Endothelial cell of umbilical vein (primary cell): Measurements from ENCODE around the gene ARHGAP22. TPM values are rescaled to one million over a fixed set of nuclear protein-coding genes. Genes with fewer than 3 reads are reported as not detected.

Source experiments
- BruUV-seq: library from RNA; stranded (reverse); fragments of 400-500 nt; replicated peaks from 2 replicates; lab custom pipeline; 2021; lab: Mats Ljungman, UMichigan
- CTCF ChIA-PET: fragments of 300-600, 350-600 bp; sonication (Branson Sonifier 250); formaldehyde crosslinking; loops from one replicate; lab custom pipeline; 2021; ENCODE audit warnings: antibody characterized with exemption, inconsistent platforms; lab: Charles Lee
- POLR2A ChIA-PET: fragments of 300-600, 350-600 bp; sonication (Branson Sonifier 250); formaldehyde crosslinking; loops from one replicate; lab custom pipeline; 2021; ENCODE audit warnings: antibody characterized with exemption, inconsistent platforms; lab: Charles Lee
- DNase-seq: peaks from one replicate; pipeline ENCODE4 v3.0.0-alpha.2; 2011; ENCODE audit warnings: low read depth, low spot score
- FAIRE-seq: peaks from 2 replicates; lab custom pipeline; 2011; peaks lifted over from hg19 to GRCh38; lab: Jason Lieb, UNC
- H2AFZ ChIP-seq: 2 replicates; pipeline ENCODE4 v1.6.0; 2012; ENCODE audit warnings: low read depth, low read length, control low read depth, inconsistent platforms
- H3K27ac ChIP-seq: 2 replicates; pipeline ENCODE4 v1.5.1; 2011; ENCODE audit warnings: low read depth, mild to moderate bottlenecking, control low read depth, low read length, moderate library complexity; ENCODE audit not compliant: insufficient read depth
- H3K27me3 ChIP-seq, 2 experiments: 2 replicates each; pipeline versions ENCODE4 v1.6.0 to v1.6.1; 2011; ENCODE audit warnings: low read length in 2 of 2, mixed read lengths in 1 of 2; ENCODE audit not compliant: control insufficient read depth in 2 of 2, insufficient read depth in 2 of 2
- H3K36me3 ChIP-seq, 2 experiments: 2 replicates in 1 of 2; 3 replicates in 1 of 2; pipeline ENCODE4 v1.5.1; 2011; ENCODE audit warnings: low read length in 2 of 2, mild to moderate bottlenecking in 1 of 2, moderate library complexity in 1 of 2; ENCODE audit not compliant: control insufficient read depth in 2 of 2, insufficient read depth in 2 of 2; ENCODE audit errors: extremely low read depth in 1 of 2
- H3K4me1 ChIP-seq: 3 replicates; pipeline ENCODE4 v1.5.1; 2011; ENCODE audit warnings: mild to moderate bottlenecking, low read length; ENCODE audit not compliant: control insufficient read depth, insufficient read depth; ENCODE audit errors: extremely low read depth
- H3K4me2 ChIP-seq: 2 replicates; pipeline ENCODE4 v1.6.1; 2011; ENCODE audit warnings: low read length, control low read depth, mixed read lengths; ENCODE audit not compliant: insufficient read depth
- H3K4me3 ChIP-seq, 3 experiments: fragments of 200-600 bp in 1 of 3; sonication (generic), shearing (Covaris generic) in 1 of 3; replicated peaks in 1 of 3; 2 replicates each; pipeline ENCODE4 v1.5.1; 2011 to 2016; ENCODE audit warnings: control low read depth in 3 of 3, low read length in 3 of 3, mild to moderate bottlenecking in 2 of 3, inconsistent platforms in 1 of 3, low read depth in 1 of 3, moderate library complexity in 1 of 3; ENCODE audit not compliant: insufficient read depth in 1 of 3
- H3K79me2 ChIP-seq: 2 replicates; pipeline ENCODE4 v1.6.0; 2012; ENCODE audit warnings: low read length, inconsistent platforms; ENCODE audit not compliant: control insufficient read depth, insufficient read depth
- H3K9ac ChIP-seq: replicated peaks from 2 replicates; pipeline ENCODE3; 2011; ENCODE audit warnings: low read length, control low read depth; ENCODE audit not compliant: insufficient read depth; ENCODE audit errors: extremely low read depth
- H3K9me1 ChIP-seq: replicated peaks from 3 replicates; pipeline ENCODE4 v1.6.0; 2011; ENCODE audit warnings: mild to moderate bottlenecking, low read length; ENCODE audit not compliant: control insufficient read depth, insufficient read depth; ENCODE audit errors: extremely low read depth
- H3K9me3 ChIP-seq: replicated peaks from 2 replicates; pipeline ENCODE4 v1.5.1; 2012; ENCODE audit warnings: low read length, inconsistent platforms; ENCODE audit not compliant: control insufficient read depth, insufficient read depth
- H4K20me1 ChIP-seq: replicated peaks from 2 replicates; pipeline ENCODE3; 2011; ENCODE audit warnings: mild to moderate bottlenecking, low read length; ENCODE audit not compliant: control insufficient read depth, insufficient read depth; ENCODE audit errors: extremely low read depth
- EZH2 ChIP-seq: IDR thresholded peaks from 2 replicates; pipeline ENCODE4 v1.6.1; 2012; ENCODE audit warnings: borderline replicate concordance, low read depth, mild to moderate bottlenecking, moderate library complexity, low read length, inconsistent platforms; ENCODE audit not compliant: severe bottlenecking
- POLR2A ChIP-seq: IDR thresholded peaks from 2 replicates; pipeline ENCODE4 v1.6.1; 2012; ENCODE audit warnings: low read depth, mild to moderate bottlenecking, control low read depth, low read length
- dilution Hi-C: fragments of 300-500 bp; cut with MboI; formaldehyde crosslinking; loops from one replicate; pipeline ENCODE4 v1.15.0; 2019; ENCODE audit warnings: low sequenced_read_pairs; ENCODE audit not compliant: extremely low pct_ligation_motif_present
- intact Hi-C: fragments of 100-400 bp; cut with micrococcal nuclease; formaldehyde crosslinking; loops from one replicate; pipeline ENCODE4 v1.10.0; 2022
- polyA plus RNA-seq, 4 experiments: library from polyadenylated mRNA; depleted of rRNA in 3 of 4; stranded (reverse) in 3 of 4; unstranded in 1 of 4; fragments of >200 nt; gene quantifications; 2 replicates each; pipeline versions ENCODE4 v1.2.1 to v1.2.3, GENCODE V29; 2011 to 2012; ENCODE audit warnings: missing spikeins in 1 of 4
- total RNA-seq: library from RNA; stranded (reverse); gene quantifications from 2 replicates; pipeline ENCODE4 v1.2.3, GENCODE V29; 2021
- TF ChIP-seq, protein P1 (sequence below), 2 donors: IDR thresholded peaks; 1 replicate in 1 of 2; 2 replicates in 1 of 2; pipeline ENCODE4 v1.5.1; 2011; ENCODE audit warnings: low read length in 2 of 2, mild to moderate bottlenecking in 2 of 2, moderate library complexity in 2 of 2, control low read depth in 1 of 2, inconsistent platforms in 1 of 2, low read depth in 1 of 2; ENCODE audit not compliant: insufficient read depth in 1 of 2; ENCODE audit errors: extremely low read depth in 1 of 2
- TF ChIP-seq, protein P2 (sequence below): IDR thresholded peaks from 2 replicates; pipeline ENCODE4 v1.6.1; 2011; ENCODE audit not compliant: insufficient read depth, insufficient read length

ARHGAP22 gene
- total and polyA plus RNA-seq, 2 donors (not counting 3 experiments of a cell fraction or from before 2014, with no cell fraction given), result 8.6 to 50.3 TPM

DNA sequence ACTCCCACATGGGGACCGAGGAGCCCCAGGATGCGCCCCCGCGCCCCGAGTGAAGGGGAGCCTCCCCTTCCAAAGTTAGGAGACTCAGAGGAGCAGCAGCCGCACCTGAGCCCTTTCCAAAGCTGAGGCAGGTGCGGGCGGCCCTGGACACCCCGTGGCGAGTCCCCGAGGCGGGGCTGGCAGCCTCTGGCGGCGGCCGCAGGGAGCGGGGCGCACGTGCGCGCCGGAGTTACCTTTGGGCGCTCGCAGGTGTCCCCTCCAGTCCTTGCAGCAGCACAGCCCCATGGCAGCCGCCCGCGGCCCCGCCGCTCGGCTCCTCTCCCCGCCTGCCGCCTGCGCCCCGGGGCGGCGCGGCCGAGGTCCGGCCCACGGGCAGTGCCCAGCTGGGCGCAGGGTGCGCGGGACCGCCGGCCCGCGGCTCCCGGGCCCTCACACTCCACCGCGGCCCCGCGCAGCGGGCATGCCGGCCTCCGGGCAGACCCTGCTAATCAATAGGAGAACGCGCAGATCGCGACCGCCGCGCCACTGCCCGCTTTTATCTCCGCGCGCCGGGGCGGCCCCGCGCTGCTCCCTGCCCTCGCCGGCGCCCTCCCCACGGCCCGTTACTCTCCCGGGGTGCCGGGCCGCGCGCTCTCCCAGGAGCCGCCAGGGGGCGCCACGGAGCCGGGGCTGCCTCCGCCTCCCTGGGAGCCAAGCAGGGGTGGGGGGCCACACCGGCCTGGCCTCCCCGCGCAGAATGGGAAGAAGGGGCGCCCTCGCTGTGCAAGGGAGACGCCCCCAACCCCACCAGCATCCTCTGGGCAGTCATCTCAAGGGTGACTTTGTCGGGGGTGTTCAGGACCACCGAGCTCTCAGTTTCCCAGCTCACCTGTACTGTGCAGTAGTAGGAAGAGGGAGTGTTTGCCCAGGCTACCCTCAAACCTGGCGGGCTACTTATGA lies 80.8 kb downstream of the ARHGAP22 start:
- no TSS peak for BruUV-seq
- dilution Hi-C loops, result no loop called here
- Histone ChIP-seq H3K27me3 (no peaks in the 10 kb centered on the region), H3K9ac (no peak overlapping the region), H3K36me3 (no peaks in the 10 kb centered on the region), H4K20me1 (no peaks in the 10 kb centered on the region), H2AFZ (no peak overlapping the region), H3K27ac (no peak overlapping the region), H3K9me1 (no peaks in the 10 kb centered on the region), H3K4me3 (peak overlapping the region in 2 of 3 experiments; percentile 30 to 54), H3K79me2 (peaks cover 61% of the 10 kb centered on the region), H3K4me2 (peak overlapping the region; percentile 67), H3K9me3 (no peaks in the 10 kb centered on the region), H3K4me1 (peaks cover 33% of the 10 kb centered on the region)
- ChIA-PET CTCF (interaction anchor here (0.6 to 3.7 kb wide), 19 partner anchors 10 to 163 kb away, joined by 3 to 47 read pairs (median 3); no protein-coding TSS in a partner anchor), POLR2A (no interaction called here)
- no peak for DNase-seq
- FAIRE-seq, result no peak
- intact Hi-C loops, result loop anchor here (1.0 to 5.0 kb wide), 2 partner anchors 161 to 217 kb away; partner anchors contain the start of gene MAPK8
- TF ChIP-seq, protein P1, sequence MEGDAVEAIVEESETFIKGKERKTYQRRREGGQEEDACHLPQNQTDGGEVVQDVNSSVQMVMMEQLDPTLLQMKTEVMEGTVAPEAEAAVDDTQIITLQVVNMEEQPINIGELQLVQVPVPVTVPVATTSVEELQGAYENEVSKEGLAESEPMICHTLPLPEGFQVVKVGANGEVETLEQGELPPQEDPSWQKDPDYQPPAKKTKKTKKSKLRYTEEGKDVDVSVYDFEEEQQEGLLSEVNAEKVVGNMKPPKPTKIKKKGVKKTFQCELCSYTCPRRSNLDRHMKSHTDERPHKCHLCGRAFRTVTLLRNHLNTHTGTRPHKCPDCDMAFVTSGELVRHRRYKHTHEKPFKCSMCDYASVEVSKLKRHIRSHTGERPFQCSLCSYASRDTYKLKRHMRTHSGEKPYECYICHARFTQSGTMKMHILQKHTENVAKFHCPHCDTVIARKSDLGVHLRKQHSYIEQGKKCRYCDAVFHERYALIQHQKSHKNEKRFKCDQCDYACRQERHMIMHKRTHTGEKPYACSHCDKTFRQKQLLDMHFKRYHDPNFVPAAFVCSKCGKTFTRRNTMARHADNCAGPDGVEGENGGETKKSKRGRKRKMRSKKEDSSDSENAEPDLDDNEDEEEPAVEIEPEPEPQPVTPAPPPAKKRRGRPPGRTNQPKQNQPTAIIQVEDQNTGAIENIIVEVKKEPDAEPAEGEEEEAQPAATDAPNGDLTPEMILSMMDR (IDR thresholded peaks at IDR 0.05; ENCODE audit: extremely low read depth in 1 of 2, insufficient read depth in 1 of 2, low read depth in 1 of 2, low read length in 2 of 2), result peak; percentile 69 to 77
- TF ChIP-seq, protein P2, sequence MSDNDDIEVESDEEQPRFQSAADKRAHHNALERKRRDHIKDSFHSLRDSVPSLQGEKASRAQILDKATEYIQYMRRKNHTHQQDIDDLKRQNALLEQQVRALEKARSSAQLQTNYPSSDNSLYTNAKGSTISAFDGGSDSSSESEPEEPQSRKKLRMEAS, result no peak
- no peak for TF ChIP-seq POLR2A
- TF ChIP-seq EZH2, result peak; percentile 1
